Caki2 (cell line): ENCODE results near the gene SMG5. TPM values are rescaled to one million over a fixed set of nuclear protein-coding genes. Genes with fewer than 3 reads are reported as not detected.

Experiments used
- total RNA-seq: library from RNA; depleted of rRNA; stranded (reverse); fragments of >200 nt; shearing (Covaris generic); gene quantifications from 2 replicates; pipeline ENCODE4 v1.2.3, GENCODE V29; 2014; ENCODE audit warnings: low replicate concordance; rRNA removed

The SMG5 gene
- total RNA-seq, 1 experiment from 2014 or later = 53.1 TPM

Other genes starting within 250 kb of the SMG5 start
- gene UBQLN4, start 229.0 kb downstream of the SMG5 start, total RNA-seq = 12.4 and 36.6 TPM in 2 replicates
- gene LAMTOR2, start 228.0 kb downstream of the SMG5 start, total RNA-seq = 14.3 and 28.3 TPM in 2 replicates
- not detected in 2 replicates for gene RAB25, start 221.7 kb downstream of the SMG5 start, total RNA-seq
- gene MEX3A, start 200.4 kb downstream of the SMG5 start, total RNA-seq = 0.64 and 2.0 TPM in 2 replicates
- 652 and 715 TPM in 2 replicates for gene LMNA, start 168.1 kb downstream of the SMG5 start, total RNA-seq
- 1.9 and 2.0 TPM in 2 replicates for gene SEMA4A, start 129.2 kb downstream of the SMG5 start, total RNA-seq
- gene SLC25A44, start 88.7 kb downstream of the SMG5 start, total RNA-seq = 11.8 and 15.9 TPM in 2 replicates
- gene PMF1, start 69.8 kb downstream of the SMG5 start, total RNA-seq = 81.6 and 115 TPM in 2 replicates
- gene BGLAP, start 40.6 kb downstream of the SMG5 start, total RNA-seq = not detected in 2 replicates
- gene PAQR6, start 34.8 kb downstream of the SMG5 start, total RNA-seq = not detected in 2 replicates
- 1.4 and 2.5 TPM in 2 replicates for gene TMEM79, start 1.5 kb upstream of the SMG5 start, total RNA-seq
- 79.0 and 119 TPM in 2 replicates for gene GLMP, start 12.9 kb upstream of the SMG5 start, total RNA-seq
- not detected in 2 replicates for gene VHLL, start 16.5 kb upstream of the SMG5 start, total RNA-seq
- gene CCT3, start 55.5 kb upstream of the SMG5 start, total RNA-seq = 691 and 710 TPM in 2 replicates
- gene TSACC, start 55.7 kb upstream of the SMG5 start, total RNA-seq = 14.3 TPM in 1 of 2 replicates, not detected in the other
- not detected in 2 replicates for gene RHBG, start 86.4 kb upstream of the SMG5 start, total RNA-seq
- 2.7 and 6.2 TPM in 2 replicates for gene MEF2D, start 217.9 kb upstream of the SMG5 start, total RNA-seq